T-cell (primary cell): ENCODE data around the gene EXOC4. TPM values are rescaled to one million over a fixed set of nuclear protein-coding genes. Genes with fewer than 3 reads are reported as not detected.

Experiments used
- ATAC-seq, 4 experiments: fragments of 200-7000 bp in 3 of 4; fragments of 150-1000 bp in 1 of 4; cut with Tn5 transposase; replicated peaks in 1 of 4; 1 replicate in 3 of 4; 2 replicates in 1 of 4; pipeline ENCODE4 v1.10.0; 2021; ENCODE audit warnings: moderate library complexity in 3 of 4, mild to moderate bottlenecking in 2 of 4, moderate number of reproducible peaks in 1 of 4
- CTCF ChIA-PET, 2 donors: fragments of 300-600 bp; sonication (Branson Sonifier 250); formaldehyde crosslinking; loops; one replicate each; lab custom pipeline; 2022; ENCODE audit warnings: antibody characterized with exemption in 2 of 2; lab: Charles Lee
- POLR2A ChIA-PET, 2 donors: fragments of 300-600 bp; sonication (Branson Sonifier 250); formaldehyde crosslinking; loops; one replicate each; lab custom pipeline; 2022; ENCODE audit warnings: antibody characterized with exemption in 2 of 2; lab: Charles Lee
- DNase-seq, 35 experiments: peaks; one replicate each; pipeline versions ENCODE4 v3.0.0 to v3.0.0-alpha.2; 2013 to 2023
- H3K27ac ChIP-seq: one replicate; pipeline ENCODE4 v1.5.1; 2013; ENCODE audit warnings: low read length
- H3K27me3 ChIP-seq, 2 experiments: replicated peaks in 1 of 2; 1 replicate in 1 of 2; 2 replicates in 1 of 2; pipeline versions ENCODE4 v1.6.1 to v1.7.0; 2013; ENCODE audit warnings: low read length in 1 of 2, mixed read lengths in 1 of 2; ENCODE audit not compliant: control insufficient read depth in 2 of 2, insufficient read depth in 2 of 2; ENCODE audit errors: extremely low read depth in 1 of 2
- H3K36me3 ChIP-seq, 2 donors: 1 replicate in 1 of 2; 2 replicates in 1 of 2; pipeline versions ENCODE4 v1.6.1 to v1.7.0; 2013; ENCODE audit warnings: low read length in 1 of 2; ENCODE audit not compliant: control insufficient read depth in 2 of 2, insufficient read depth in 1 of 2; ENCODE audit errors: extremely low read depth in 1 of 2
- H3K4me1 ChIP-seq, 2 experiments: 1 replicate in 1 of 2; 2 replicates in 1 of 2; pipeline versions ENCODE4 v1.6.1 to v1.7.0; 2013; ENCODE audit warnings: low read length in 2 of 2, mixed read lengths in 1 of 2; ENCODE audit not compliant: insufficient read depth in 2 of 2, control insufficient read depth in 1 of 2; ENCODE audit errors: extremely low read depth in 1 of 2
- H3K4me3 ChIP-seq, 2 donors: 1 replicate in 1 of 2; 2 replicates in 1 of 2; pipeline versions ENCODE4 v1.5.1 to v1.7.0; 2013; ENCODE audit warnings: mild to moderate bottlenecking in 2 of 2, low read length in 1 of 2, moderate library complexity in 1 of 2; ENCODE audit not compliant: control insufficient read depth in 1 of 2; ENCODE audit errors: extremely low read depth in 1 of 2
- H3K9me3 ChIP-seq: 2 replicates; pipeline ENCODE4 v1.7.0; 2013
- H3K27ac Mint-ChIP-seq, 2 donors: one replicate each; pipeline ENCODE4 v1.8.0; 2020 to 2021; ENCODE audit warnings: mild to moderate bottlenecking in 2 of 2, mixed read lengths in 2 of 2
- H3K27me3 Mint-ChIP-seq, 2 donors: one replicate each; pipeline ENCODE4 v1.8.0; 2021 to 2022; ENCODE audit warnings: mixed read lengths in 2 of 2
- H3K36me3 Mint-ChIP-seq: one replicate; pipeline ENCODE4 v1.8.0; 2021; ENCODE audit warnings: mixed read lengths
- H3K4me1 Mint-ChIP-seq, 3 donors: one replicate each; pipeline ENCODE4 v1.8.0; 2020 to 2022; ENCODE audit warnings: mixed read lengths in 3 of 3, mild to moderate bottlenecking in 1 of 3
- H3K4me3 Mint-ChIP-seq, 3 donors: one replicate each; pipeline ENCODE4 v1.8.0; 2020 to 2022; ENCODE audit warnings: mild to moderate bottlenecking in 3 of 3, mixed read lengths in 3 of 3, moderate library complexity in 3 of 3
- H3K9me3 Mint-ChIP-seq, 3 donors: one replicate each; pipeline ENCODE4 v1.8.0; 2020 to 2022; ENCODE audit warnings: mixed read lengths in 3 of 3
- WGBS: methylation state at CpG from one replicate; pipeline ENCODE4 v1.1.5; 2013; ENCODE audit warnings: missing lambda C conversion rate; ENCODE audit not compliant: insufficient coverage; 5-methylcytosine and 5-hydroxymethylcytosine counted together
- total RNA-seq, 35 experiments: library from RNA in 6 of 35; stranded (reverse) in 6 of 35; fragments of 120-200 nt in 1 of 35; gene quantifications; one replicate each; pipeline versions ENCODE4 v1.2.1 to v1.2.4 and lab custom pipeline; 2013 to 2026

Gene EXOC4
- total RNA-seq, 5 donors from 2014 or later (not counting 1 experiment from before 2014, with no cell fraction given) = 58.2 to 108 (median 64.8) TPM

GRCh38 chr7:133452577-133452976 lies 199.7 kb downstream of the EXOC4 start:
- DNase-seq = no peak
- H3K9me3 ChIP-seq = no peaks in the 10 kb centered on the region
- Mint-ChIP-seq H3K4me1 (peaks cover 5 to 12% (median 10%) of the 10 kb centered on the region in 3 donors), H3K9me3 (no peaks in the 10 kb centered on the region), H3K4me3 (no peak overlapping the region), H3K27me3 (no peaks in the 10 kb centered on the region), H3K36me3 (peaks cover 9% of the 10 kb centered on the region), H3K27ac (no peak overlapping the region)
- CTCF ChIA-PET = no interaction called here
- ATAC-seq = no peak
- H3K4me1 ChIP-seq = no peaks in the 10 kb centered on the region
- H3K27ac ChIP-seq = no peak overlapping the region
- POLR2A ChIA-PET = no interaction called here
- no peak overlapping the region for H3K4me3 ChIP-seq
- H3K36me3 ChIP-seq = no peaks in the 10 kb centered on the region
- H3K27me3 ChIP-seq = no peaks in the 10 kb centered on the region
- WGBS = no CpG with 5 or more reads among the region's 2 CpGs

GRCh38 chr7:133458688-133459087 lies 205.8 kb downstream of the EXOC4 start:
- CTCF ChIA-PET = no interaction called here
- Histone ChIP-seq H3K27ac (no peak overlapping the region), H3K4me3 (no peak overlapping the region), H3K27me3 (no peaks in the 10 kb centered on the region), H3K9me3 (no peaks in the 10 kb centered on the region), H3K4me1 (peaks cover 0 to 2% of the 10 kb centered on the region in 2 experiments), H3K36me3 (no peaks in the 10 kb centered on the region)
- Mint-ChIP-seq H3K4me1 (peaks cover 7 to 14% (median 10%) of the 10 kb centered on the region in 3 donors), H3K9me3 (peaks cover 0 to 5% (median 0%) of the 10 kb centered on the region in 3 donors), H3K36me3 (peaks cover 25% of the 10 kb centered on the region), H3K27me3 (no peaks in the 10 kb centered on the region), H3K4me3 (no peak overlapping the region), H3K27ac (no peak overlapping the region)
- ATAC-seq (no peak), DNase-seq (no peak)
- WGBS = no CpG with 5 or more reads among the region's 2 CpGs
- POLR2A ChIA-PET = no interaction called here

- CTCF ChIA-PET = no interaction called here
- POLR2A ChIA-PET = no interaction called here
- Mint-ChIP-seq H3K27ac (no peak overlapping the region), H3K36me3 (peaks cover 45% of the 10 kb centered on the region), H3K27me3 (no peaks in the 10 kb centered on the region), H3K9me3 (peaks cover 8 to 20% (median 9%) of the 10 kb centered on the region in 3 donors), H3K4me3 (no peak overlapping the region), H3K4me1 (peaks cover 7 to 14% (median 10%) of the 10 kb centered on the region in 3 donors)
- Histone ChIP-seq H3K9me3 (peaks cover under 1% of the 10 kb centered on the region), H3K27ac (no peak overlapping the region), H3K4me3 (no peak overlapping the region), H3K36me3 (no peaks in the 10 kb centered on the region), H3K27me3 (no peaks in the 10 kb centered on the region), H3K4me1 (peaks cover 0 to 2% of the 10 kb centered on the region in 2 experiments)
- DNase-seq (no peak), ATAC-seq (no peak)
- no CpG with 5 or more reads among the region's 1 CpG for WGBS
These were observed 208.5 kb downstream of the EXOC4 start for GRCh38 chr7:133461421-133461820.

- Mint-ChIP-seq H3K9me3 (peaks cover 5 to 16% (median 9%) of the 10 kb centered on the region in 3 donors), H3K4me3 (no peak overlapping the region), H3K4me1 (peaks cover 9 to 29% (median 12%) of the 10 kb centered on the region in 3 donors), H3K27me3 (no peaks in the 10 kb centered on the region), H3K36me3 (peaks cover 46% of the 10 kb centered on the region), H3K27ac (no peak overlapping the region)
- H3K4me3 ChIP-seq = no peak overlapping the region
- POLR2A ChIA-PET = no interaction called here
- H3K27me3 ChIP-seq = no peaks in the 10 kb centered on the region
- ATAC-seq = no peak
- DNase-seq = no peak
- peaks cover 4% of the 10 kb centered on the region for H3K9me3 ChIP-seq
- no peak overlapping the region for H3K27ac ChIP-seq
- CTCF ChIA-PET = interaction anchor here in 1 of 2 donors (0.6 kb wide), 1 partner anchor 226 kb away, joined by 5 read pairs; no protein-coding TSS in a partner anchor
- H3K36me3 ChIP-seq = peaks cover 0 to 9% of the 10 kb centered on the region in 2 donors
- H3K4me1 ChIP-seq = peaks cover 12 to 29% of the 10 kb centered on the region in 2 experiments
These were observed 222.8 kb downstream of the EXOC4 start for GRCh38 chr7:133475655-133476054.

- WGBS = 100% methylated on average over 1 of the region's 2 CpGs
- POLR2A ChIA-PET = no interaction called here
- Mint-ChIP-seq H3K36me3 (peaks cover 43% of the 10 kb centered on the region), H3K27ac (no peak overlapping the region), H3K4me1 (peaks cover 25 to 50% (median 28%) of the 10 kb centered on the region in 3 donors), H3K27me3 (no peaks in the 10 kb centered on the region), H3K9me3 (peaks cover 0 to 3% (median 0%) of the 10 kb centered on the region in 3 donors), H3K4me3 (no peak overlapping the region)
- CTCF ChIA-PET = interaction anchor here in 1 of 2 donors (0.6 kb wide), 1 partner anchor 671 kb away, joined by 6 read pairs; no protein-coding TSS in a partner anchor
- Histone ChIP-seq H3K4me3 (no peak overlapping the region), H3K36me3 (peaks cover 0 to 9% of the 10 kb centered on the region in 2 donors), H3K9me3 (peaks cover under 1% of the 10 kb centered on the region), H3K4me1 (peaks cover 26 to 44% of the 10 kb centered on the region in 2 experiments), H3K27ac (no peak overlapping the region), H3K27me3 (no peaks in the 10 kb centered on the region)
- DNase-seq = no peak
- no peak for ATAC-seq
These were observed 224.9 kb downstream of the EXOC4 start for GRCh38 chr7:133477791-133478190.

GRCh38 chr7:133478591-133479135 lies 225.8 kb downstream of the EXOC4 start:
- POLR2A ChIA-PET = interaction anchor here in 1 of 2 donors (0.6 kb wide), 1 partner anchor 1004 kb away, joined by 4 read pairs; no protein-coding TSS in a partner anchor
- H3K4me1 Mint-ChIP-seq = peaks cover 34 to 57% (median 34%) of the 10 kb centered on the region in 3 donors
- H3K9me3 Mint-ChIP-seq = no peaks in the 10 kb centered on the region
- Histone ChIP-seq H3K27me3 (no peaks in the 10 kb centered on the region), H3K27ac (no peak overlapping the region), H3K9me3 (no peaks in the 10 kb centered on the region), H3K4me3 (no peak overlapping the region), H3K36me3 (peaks cover 0 to 9% of the 10 kb centered on the region in 2 donors), H3K4me1 (peaks cover 28 to 53% of the 10 kb centered on the region in 2 experiments)
- ATAC-seq = no peak
- H3K36me3 Mint-ChIP-seq = peaks cover 44% of the 10 kb centered on the region
- H3K4me3 Mint-ChIP-seq = no peak overlapping the region
- WGBS = 90% methylated on average over 2 of the region's 3 CpGs
- no peaks in the 10 kb centered on the region for H3K27me3 Mint-ChIP-seq
- no peak for DNase-seq
- CTCF ChIA-PET = interaction anchor here in 1 of 2 donors (0.6 kb wide), 1 partner anchor 670 kb away, joined by 6 read pairs; no protein-coding TSS in a partner anchor
- no peak overlapping the region for H3K27ac Mint-ChIP-seq
